Activated T-helper 1 cell treated with Interleukin-2 at 50 U/mL for 16 hours (primary cell): ENCODE data around the gene CDKL1.
A peak's percentile ranks its signal among the peaks of the same experiment; 100 is the strongest.

Experiments
- DNase-seq: peaks from one replicate; pipeline ENCODE4 v3.0.0-alpha.2; 2020; ENCODE audit warnings: low read depth

The CDKL1 gene

DNA sequence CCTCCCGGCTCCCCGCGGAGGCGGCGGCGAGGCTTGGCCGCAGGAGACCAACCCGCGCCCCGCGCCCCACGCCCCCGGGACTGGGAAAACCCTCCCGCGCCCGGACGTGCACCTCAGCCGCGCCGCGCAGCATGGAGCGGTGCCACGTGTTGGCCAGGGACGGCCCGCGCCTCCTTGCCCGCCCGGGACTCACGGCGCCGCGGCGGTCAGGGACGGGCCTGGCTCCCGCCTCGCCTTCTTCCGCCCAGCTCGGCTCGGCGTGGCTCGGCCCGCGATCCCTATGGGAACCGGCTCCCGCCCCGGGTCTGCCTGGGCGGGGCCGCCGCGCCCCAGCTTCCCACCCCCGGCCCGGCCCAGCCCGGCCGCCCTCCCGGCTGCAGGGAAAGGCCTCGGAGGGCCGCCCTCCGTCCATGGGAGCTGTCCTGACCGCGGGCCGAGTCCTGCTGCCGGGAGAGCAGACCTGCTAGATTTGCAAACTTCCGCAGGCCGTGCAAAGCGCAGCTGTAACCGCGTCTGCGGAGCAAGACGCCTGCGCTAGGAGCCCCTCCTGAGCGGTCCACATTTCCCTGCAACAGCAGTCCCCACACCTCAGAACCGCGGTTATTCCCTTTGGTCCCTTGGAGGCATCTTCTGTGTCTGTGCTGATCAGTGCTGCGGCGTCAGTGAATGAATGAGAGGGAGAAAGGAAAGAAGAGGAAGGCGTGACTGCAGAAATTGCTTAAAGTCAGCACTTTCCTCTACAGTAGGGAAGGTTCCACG is at the start of gene CDKL1:
CDKL1 (minus strand) TSS at position 251 of the 759 bp plus-strand sequence. CDS start 1,013 bp downstream, outside the sequence.
- peak; percentile 3 for DNase-seq

DNA sequence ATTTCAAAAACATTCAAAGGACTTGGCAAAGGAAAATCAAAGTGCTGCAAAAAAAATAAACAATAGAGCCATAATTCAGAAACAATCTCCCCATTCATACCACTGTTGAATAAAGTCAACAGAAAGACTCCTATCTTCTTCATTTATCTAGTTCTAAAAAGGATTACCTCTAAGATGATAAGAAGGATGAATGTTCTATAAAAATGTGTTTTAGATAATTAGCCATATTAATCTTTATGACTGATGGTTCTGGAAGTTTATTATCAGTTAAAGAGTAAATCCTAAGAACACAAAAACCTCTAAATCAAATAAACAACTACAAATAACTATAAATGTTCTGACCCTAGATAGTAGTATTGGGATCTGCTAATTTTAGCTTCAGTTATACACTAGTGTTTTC is 37.8 kb upstream of the CDKL1 start:
- no peak for DNase-seq

DNA sequence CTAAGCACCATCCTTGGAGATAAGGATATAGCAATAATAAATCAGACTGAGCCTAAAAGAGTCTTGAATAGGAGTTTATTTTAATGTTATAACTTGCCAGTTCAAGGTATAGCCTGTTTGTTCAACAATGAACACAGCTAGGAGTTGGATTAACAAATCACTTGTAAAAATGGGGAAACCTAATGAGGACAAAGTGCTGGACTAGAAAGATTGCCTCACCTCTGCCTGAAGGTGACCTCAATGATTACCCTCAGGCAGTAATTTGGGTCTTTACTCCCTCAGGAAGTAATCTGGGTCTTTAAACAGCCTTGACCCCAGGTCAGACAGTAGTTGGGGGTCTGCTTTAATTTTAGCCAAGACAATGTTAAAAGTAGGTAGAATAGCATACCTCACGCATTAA is 35.5 kb upstream of the CDKL1 start:
- no peak for DNase-seq

DNA sequence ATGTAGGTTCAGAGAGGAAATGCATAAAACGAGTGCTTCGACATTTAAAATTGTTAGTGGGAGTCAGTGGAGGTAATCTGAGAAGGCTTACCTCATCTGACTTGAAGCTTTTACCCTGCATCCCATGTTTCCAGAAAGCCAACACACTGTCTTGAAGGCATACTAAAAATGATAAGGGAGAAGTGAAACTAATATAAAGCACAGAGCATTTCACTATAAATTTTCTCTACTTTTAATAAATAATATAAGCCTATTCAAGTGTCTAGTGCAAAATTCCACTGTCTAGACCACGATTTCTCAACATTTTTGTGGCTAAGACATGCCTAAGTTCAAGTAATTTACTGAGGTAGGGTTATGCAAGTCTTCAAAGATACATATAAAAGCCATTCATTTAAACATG is 29.1 kb upstream of the CDKL1 start:
- DNase-seq: no peak

DNA sequence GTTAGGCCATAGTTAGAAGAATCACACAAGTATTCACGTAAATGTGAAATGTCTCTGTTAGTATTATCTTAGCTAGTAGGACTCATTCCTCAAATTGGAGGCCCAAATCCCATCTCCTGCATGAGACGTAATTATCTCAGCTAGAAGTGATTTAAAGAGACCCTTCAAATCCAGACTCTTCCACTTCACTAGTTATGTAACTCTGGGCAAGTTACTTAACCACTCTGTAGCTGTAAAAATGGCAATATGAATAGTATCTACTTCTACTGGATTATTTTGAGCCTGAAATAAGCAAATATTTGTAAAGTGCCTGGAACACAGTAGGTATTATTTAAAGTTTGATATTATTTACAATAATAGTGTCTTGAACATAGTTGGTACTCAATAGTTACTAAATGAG is 28.4 kb upstream of the CDKL1 start:
- no peak for DNase-seq

DNA sequence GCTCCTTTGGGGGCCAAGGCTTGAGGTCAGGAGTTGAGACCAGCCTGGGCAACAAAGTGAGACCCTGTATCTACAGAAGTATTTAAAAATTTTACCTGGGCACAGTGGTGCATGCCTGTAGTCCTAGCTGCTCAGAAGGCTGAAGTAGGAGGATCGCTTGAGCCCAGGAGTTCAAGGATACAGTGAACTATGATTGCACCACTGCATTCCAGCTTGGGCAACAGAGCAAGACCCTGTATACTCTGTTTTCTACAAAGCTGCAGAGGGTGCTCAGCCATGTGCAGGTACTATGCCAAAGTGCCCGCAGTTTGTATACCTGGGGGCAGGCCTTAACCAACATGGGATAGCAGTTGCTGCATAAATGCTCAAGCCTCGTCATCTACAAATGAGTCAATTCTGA is 26.8 kb upstream of the CDKL1 start:
- no peak for DNase-seq

DNA sequence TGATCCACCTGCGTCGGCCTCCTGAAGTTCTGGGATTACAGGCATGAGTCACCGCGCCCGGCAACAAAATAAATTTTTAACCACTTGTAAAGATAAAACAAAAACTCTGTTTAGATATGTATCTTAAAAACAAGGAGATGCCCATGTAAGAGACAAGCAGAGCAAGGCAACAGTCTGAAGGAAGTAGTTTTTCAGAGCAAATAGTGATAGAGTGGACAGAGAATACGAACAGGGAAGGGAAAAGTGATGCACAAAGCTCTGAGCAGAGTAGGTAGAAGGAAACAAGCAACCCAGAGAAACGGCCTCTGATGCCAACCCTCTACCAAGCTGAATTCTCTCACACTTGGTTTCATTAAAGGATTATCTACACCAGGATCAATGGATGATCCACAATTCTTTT is 24.8 kb upstream of the CDKL1 start:
- no peak for DNase-seq

DNA sequence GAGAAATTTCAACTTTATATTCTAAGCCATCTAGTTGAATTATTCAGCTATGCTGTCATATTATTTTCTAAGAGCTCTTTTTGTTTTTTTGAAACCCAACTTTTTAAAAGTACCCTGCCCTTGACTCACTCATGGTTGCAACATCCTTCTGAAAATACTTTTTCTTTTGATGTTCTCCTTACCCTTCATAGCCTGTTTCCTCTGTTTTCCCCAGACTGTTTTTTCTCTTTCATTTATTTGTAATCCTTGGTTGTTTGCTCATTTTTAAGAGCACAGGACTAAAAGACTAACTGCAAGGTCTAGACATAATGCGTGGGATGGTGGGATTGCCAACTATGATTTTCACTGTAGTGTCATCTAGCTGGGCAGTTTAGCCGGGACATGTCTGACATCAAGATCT is 21.2 kb upstream of the CDKL1 start:
- no peak for DNase-seq

DNA sequence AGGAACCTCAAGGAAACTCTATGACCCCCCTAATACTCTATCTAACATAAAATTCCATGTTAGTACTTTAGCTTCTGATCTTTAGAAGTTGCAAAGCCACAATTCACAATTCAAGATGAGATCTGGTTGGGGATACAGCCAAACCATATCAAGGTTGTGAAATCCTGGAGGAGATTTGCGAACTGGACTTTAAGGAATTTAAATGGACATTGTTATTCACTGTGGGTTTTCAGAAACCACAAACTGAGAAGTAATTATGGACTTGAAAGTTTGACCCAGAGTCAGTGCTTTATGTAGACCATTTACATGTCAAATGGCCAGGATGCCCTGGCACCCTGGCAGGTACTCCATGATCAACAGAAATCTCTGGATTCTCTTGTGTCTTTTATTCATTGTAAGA is 14.2 kb upstream of the CDKL1 start:
- DNase-seq: no peak

DNA sequence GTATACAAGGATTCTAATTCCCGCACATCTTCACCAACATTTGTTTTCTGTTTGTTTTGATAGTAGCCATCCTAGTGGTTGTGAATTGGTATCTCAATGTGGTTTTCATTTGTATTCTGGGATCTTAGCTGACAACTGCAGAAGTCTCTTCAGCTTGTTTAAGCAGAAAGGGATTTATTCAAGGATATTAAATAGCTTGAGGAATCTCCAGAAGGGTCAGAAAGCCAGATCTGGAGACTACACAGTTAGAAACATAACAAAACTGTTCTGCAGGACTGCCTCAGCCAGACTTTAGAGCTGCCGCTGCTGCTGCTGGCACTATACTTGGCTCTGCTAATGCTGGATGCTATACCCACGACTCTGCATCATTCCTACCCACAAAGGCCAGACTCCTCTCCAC is 13.4 kb upstream of the CDKL1 start:
- no peak for DNase-seq

DNA sequence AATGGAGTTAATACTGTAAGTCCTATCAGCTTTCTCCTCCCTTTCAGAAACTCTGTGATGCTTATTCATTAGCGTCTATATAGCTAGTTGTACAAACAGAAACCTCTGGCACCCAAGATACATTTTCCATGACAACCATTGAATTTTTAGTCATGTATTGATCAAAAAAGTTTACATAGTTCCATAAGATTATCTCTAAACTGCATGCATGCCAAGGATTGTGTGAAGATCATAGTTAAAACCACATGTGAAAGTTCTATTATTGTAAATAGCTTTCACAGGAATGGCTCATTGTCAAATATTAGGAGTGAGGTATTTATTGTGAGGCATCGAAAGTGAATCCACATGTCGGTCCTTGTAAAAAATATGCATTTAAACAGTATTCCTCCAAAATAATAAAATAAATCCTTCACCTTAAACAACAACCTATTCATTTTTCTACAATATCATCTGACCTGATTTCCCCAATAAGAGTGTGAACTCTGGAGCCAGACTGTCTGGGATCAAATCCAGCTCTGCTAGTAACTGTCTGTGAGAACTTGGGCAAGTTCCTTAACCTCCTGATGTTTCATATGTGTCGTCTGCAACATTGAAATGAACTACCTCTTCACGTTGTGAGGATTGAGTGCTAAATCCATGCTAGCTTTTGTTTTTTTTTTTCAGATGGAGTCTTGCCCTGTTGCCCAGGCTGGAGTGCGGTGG is 10.6 kb upstream of the CDKL1 start:
- DNase-seq: no peak

DNA sequence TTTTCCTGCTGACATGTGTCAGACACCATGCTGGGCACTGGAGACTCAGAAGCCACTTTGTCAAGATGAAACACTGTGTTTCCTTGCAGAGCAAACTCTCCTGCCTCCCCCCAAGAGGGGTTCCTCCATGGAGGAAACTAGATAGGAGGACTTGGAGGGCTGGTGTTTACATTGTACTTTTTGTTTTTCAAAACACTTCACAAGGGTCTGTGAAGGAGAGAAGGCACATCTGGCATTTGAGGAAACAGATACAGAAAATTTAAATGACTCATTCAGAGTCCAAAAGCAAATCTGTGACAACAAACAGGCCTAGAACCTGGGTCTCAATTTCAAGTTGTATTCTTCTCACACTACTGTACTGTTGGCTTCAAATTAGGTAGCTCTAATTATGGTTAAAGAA is 6.7 kb upstream of the CDKL1 start:
- no peak for DNase-seq

DNA sequence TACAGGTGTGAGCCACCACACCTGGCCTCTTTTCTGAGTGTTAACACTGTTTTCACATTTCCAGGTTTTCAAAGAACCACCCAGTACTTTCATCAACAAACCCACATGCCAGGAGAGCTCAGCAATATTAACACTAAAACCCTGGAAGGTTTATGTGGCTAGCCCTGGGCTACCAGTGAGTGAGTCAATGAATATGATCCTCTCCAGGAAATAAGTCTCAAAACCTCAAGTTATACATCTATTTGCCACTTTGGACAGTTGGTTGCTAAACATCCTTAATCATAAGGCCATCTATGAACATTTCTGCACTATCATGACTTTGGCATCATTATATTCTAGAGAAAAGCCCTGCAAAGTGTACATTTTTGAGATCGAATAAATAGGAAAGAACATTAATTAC is 6.3 kb upstream of the CDKL1 start:
- no peak for DNase-seq

DNA sequence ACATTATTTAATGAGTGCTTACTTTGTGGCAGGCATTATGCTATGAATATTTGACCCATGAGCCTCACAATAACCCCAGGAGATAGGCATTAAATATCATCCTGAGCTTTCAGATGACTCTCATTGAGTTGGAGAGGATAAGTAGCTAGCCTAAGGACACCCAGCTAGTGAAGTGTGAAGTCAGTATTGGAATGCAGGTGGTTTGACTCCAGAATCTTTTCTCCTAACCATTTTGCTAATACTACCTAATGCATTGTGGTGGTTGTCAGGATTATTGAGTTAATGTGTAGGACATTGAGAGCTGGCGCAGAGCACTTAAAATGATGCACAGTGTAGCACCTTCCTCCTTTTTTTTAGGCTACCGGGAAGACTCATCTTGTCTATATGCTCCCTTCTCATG is 3.8 kb upstream of the CDKL1 start:
- no peak for DNase-seq

DNA sequence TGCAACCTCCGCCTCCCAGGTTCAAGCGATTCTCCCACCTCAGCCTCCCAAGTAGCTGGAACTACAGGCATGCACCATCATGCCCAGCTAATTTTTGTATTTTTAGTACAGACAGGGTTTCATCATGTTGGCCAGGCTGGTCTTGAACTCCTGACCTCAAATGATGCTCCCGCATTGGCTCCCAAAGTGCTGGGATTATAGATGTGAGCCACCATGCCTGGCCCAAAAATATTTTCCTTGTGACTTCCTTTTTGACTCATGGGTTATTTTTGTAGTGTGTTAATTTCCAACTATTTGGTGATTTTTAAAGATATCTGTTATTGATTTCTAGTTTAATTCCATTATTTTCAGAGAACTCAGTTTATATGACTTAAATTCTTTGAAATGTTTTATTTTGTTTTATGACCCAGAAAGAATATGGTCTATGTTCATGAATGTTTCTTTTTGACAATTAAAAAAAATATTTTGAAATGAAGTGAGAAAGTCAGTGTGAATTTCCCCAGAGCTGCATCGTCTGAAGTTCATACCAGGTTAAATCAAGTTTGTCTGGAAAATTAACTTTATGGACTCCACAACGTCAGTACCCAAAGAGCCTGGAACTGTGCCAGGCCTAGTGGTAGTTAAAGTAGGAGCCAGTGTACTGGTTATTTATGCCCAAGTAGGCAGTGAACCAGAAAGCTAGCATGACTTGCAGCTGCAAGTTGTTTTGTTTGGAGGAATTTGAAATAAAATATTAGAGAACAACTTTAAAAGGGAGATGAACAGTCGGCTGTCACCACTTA is 2.8 kb upstream of the CDKL1 start:
- no peak for DNase-seq

DNA sequence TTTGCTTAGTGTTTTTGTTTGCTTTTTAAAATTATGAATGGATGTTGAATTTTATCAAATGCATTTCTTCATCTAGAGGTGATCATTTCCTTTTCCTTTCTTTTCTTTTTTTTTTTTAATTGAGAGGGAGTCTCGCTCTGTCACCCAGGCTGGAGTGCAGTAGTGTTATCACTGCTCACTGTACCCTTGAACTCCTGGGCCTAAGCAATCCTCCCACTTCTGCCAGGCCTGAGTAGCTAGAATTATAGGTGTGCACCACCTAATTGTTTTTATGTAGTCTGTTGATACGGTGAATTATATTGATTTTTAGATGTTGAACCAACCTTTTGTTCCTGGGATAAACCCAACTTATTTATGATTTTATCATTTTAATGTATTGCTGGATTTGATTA is 1.5 kb upstream of the CDKL1 start:
- no peak for DNase-seq

DNA sequence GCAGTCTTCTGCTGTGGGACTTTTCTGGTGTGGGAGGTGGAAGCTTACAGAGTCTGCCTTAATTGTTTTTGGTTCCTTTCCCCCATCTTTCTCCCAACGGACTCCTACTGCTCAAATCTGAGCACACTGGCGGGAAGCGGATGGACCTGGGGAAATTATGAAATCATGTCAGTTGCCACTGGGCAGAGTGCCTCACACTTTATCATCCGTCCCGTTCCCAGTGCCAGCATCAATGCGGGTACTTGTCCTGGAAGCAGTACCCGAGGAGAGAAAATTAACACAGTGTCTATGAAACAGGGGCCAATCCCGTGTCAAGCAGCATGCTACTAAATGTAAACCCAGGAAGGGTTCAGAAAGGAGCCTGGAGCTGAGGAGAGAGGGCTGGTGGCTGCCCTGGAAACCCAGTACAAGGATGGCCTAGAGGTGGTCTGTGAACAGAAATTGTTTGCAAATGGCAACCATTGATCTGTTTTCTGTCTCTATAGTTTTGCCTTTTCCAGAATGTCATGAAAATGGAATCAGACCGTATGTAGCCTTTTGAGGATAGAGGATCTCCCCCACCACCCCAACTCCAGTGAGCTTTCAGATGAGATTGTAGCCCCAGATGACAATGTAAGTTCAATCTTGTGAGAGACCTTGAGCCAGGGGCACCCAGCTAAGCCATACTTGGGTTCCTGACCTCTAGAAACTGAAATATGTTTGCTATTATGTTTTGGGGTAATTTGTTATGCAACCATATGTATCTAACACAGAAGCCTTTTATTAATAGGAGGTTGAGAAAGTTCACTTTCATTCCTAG is 908 bp upstream of the CDKL1 start:
- no peak for DNase-seq

DNA sequence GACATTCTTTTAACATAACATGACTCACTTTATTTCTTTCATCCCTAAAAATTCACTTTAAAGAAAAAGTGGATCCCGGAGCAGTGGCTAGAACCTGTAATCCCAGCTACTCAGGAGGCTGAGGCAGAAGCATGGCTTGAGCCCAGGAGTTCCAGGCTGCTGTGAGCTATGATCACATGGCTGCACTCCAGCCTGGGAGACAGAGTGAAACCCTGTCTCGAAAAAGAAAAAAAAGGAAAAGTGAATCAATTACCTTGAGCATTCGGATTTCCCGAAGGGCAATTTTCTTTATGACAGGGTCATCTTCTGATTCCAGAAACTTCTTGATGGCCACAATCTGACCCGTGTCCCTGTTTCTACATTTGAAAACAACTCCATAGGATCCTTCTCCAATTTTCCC is 1.2 kb downstream of the CDKL1 start:
- DNase-seq: no peak

DNA sequence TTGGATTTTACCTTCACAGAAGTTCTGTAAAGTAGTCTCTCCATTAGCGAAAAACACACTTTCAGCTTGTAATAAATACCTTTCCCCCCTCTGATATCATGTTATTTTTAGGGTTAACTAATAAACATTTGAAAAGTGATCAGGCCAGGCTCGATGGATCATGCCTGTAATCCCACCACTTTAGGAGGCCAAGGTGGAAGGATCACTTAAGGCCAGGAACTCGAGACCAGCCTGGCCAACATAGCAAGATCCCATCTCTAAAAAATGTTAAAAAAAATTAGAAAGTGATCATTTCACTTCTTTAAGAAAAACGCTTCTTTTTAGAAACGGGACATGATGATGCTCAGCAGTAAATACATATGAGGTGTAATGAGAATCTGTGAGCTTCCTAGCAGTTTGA is 2.0 kb downstream of the CDKL1 start:
- no peak for DNase-seq

DNA sequence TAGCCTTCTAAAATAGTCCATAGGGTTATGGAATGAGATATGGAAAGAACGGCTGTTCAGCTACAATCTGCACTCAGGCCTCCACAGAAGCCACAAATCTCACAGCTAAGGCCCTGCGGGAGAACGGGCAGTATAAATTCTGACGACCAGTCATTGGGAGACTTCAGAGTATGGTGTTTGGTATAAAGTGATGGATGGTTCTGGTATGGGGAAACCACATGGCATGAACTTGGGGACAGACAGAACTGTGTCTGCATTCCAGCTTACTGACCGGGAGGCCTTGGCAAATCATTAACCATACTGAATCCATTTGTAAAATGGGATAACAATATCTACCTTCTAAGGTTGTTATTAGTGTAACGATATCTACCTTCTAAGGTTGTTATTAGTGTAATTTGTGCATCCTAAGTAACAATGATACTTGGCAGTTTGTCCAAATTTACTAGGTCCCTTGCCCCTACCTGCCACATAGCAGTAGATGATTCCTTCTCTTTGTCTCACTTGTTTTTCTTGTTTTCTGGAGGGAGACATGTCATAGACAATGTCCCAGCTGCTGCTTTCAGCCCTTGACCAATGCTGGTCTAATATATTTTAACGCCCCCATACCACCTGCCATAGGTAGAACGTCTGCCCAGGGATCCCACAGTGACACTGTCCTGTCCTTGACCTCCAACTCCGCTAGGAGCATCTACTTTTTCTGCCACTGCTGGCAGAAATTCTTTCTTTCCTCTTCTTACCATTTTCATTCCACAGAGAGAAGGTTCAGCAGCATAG is 6.8 kb downstream of the CDKL1 start:
- DNase-seq: no peak

DNA sequence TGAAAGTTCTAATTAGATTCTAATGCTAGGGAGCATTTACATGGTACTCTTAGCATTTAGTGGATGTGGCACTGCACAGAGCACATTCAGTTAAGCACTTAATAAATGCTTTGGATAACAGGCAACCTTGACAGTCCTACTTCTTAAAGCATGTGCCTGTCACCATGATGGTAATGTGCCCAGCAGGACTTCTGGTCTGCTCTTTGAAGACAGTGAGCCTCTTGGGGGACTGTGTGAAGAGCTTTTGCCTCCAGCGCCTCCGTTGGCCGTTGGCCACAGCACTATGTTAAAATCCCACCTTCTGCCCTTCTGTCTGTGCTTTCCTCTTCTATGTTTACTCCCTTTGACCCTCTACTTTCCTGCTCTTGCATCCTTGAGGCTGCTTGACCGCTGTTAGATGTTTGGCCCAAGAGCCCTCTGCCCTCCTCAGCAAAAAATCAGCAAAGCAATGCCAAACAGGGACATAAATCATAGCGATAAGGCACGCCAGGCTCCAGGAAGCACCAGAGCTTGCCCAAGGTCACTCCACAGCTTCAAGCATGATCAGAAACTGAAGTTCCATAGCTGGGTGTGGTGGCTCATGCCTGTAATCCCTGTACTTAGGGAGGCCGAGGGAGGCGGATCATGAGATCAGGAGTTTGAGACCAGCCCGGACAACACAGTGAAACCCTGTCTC is 8.3 kb downstream of the CDKL1 start:
- no peak for DNase-seq
